ENCODE results near the gene CUX1. TPM values are rescaled to one million over a fixed set of nuclear protein-coding genes. Genes with fewer than 3 reads are reported as not detected.

Gene CUX1
- total and polyA plus RNA-seq, 2 of the 13 experiments (the other 11 are each of a cell fraction or from before 2014, with no cell fraction given) = 13.7 to 14.9 TPM

DNA sequence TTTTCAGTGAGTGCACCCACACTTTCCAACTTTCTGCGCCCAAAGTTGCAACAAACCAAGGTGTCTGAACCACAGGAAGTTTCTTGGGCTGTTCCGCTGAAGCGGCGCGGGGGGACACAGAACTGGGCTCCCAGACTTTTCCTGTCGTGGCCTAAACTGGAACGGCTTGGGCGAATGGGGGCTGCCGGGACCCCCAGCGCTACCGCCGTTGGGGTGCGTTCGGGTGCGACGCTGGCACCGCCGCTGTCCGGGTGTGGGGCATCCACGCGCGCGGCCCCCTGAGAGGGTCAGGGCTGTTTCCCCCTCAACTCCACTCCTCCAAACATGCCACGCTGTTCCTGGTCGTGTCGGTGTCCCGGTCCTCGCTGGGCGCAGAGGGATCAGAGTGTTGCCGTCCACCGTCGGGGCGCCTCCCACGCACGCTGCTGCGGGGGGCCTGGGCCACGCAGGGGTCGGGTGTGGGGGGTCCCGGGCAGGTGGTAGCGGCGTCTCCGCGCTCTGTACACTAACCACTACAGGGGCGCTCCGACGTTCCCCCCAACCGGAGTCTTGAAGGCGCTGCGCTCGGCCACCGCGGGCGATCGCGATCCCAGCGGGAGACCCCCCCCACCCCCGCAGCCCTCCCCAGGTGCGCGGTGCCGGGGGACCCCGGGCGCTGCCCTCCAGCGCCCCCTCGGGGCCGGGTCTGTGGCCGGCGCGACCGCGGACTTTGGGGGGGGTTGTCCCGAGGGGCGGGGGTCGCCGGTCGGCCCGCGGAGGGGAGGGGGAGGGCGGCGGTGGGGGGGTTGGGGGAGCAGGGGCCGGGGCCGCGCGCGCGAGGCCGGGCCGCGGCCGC is 2.2 kb upstream of the CUX1 start (continued):
- TF ChIP-seq, protein P1, sequence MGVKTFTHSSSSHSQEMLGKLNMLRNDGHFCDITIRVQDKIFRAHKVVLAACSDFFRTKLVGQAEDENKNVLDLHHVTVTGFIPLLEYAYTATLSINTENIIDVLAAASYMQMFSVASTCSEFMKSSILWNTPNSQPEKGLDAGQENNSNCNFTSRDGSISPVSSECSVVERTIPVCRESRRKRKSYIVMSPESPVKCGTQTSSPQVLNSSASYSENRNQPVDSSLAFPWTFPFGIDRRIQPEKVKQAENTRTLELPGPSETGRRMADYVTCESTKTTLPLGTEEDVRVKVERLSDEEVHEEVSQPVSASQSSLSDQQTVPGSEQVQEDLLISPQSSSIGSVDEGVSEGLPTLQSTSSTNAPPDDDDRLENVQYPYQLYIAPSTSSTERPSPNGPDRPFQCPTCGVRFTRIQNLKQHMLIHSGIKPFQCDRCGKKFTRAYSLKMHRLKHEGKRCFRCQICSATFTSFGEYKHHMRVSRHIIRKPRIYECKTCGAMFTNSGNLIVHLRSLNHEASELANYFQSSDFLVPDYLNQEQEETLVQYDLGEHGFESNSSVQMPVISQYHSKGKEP (CRISPR knock-in tag; IDR thresholded peaks at IDR 0.05) = no peak
- TF ChIP-seq ONECUT2 (CRISPR knock-in tag; IDR thresholded peaks at IDR 0.05) = 0 out of 2 replicates have a peak, but pooled peaks have one; percentile 10
- no peak for TF ChIP-seq IRX3 (CRISPR knock-in tag; IDR thresholded peaks at IDR 0.05; ENCODE audit: borderline replicate concordance, low read depth)
- TF ChIP-seq CHD4 (IDR thresholded peaks at IDR 0.05; ENCODE audit: borderline replicate concordance, low read length) = 0 out of 2 replicates have a peak, but pooled peaks have one; percentile 38
- TF ChIP-seq HIVEP1 (CRISPR knock-in tag; IDR thresholded peaks at IDR 0.05) = peak; percentile 67
- TF ChIP-seq GZF1 (CRISPR knock-in tag; IDR thresholded peaks at IDR 0.05) = 0 out of 2 replicates have a peak, but pooled peaks have one; percentile 35
- peak; percentile 27; the same call in 1 of the 2 replicates for TF ChIP-seq POGZ (CRISPR knock-in tag; IDR thresholded peaks at IDR 0.05)
- TF ChIP-seq GABPB1 (CRISPR knock-in tag; IDR thresholded peaks at IDR 0.05) = peak; percentile 62; the same call in 1 of the 2 replicates
- peak; percentile 17; the same call in 1 of the 2 replicates for TF ChIP-seq HOXA3 (CRISPR knock-in tag; IDR thresholded peaks at IDR 0.05)
- TF ChIP-seq MTF1 (CRISPR knock-in tag; IDR thresholded peaks at IDR 0.05) = no peak
- no peak for TF ChIP-seq MYNN (CRISPR knock-in tag; IDR thresholded peaks at IDR 0.05; ENCODE audit: low read depth)
- TF ChIP-seq, protein P2, sequence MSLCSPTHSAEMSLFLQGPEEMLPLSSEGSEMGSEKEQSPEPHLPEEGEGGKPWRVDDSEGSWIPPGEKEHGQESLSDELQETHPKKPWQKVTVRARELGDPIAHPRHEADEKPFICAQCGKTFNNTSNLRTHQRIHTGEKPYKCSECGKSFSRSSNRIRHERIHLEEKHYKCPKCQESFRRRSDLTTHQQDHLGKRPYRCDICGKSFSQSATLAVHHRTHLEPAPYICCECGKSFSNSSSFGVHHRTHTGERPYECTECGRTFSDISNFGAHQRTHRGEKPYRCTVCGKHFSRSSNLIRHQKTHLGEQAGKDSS (CRISPR knock-in tag; IDR thresholded peaks at IDR 0.05; ENCODE audit: borderline replicate concordance, low read depth) = peak; percentile 70; the same call in 1 of the 2 replicates
- TF ChIP-seq SALL2 (CRISPR knock-in tag; IDR thresholded peaks at IDR 0.05) = no peak; the same call in 1 of the 2 replicates
- 0 out of 2 replicates have a peak, but pooled peaks have one; percentile 41 for TF ChIP-seq SAFB2 (CRISPR knock-in tag; IDR thresholded peaks at IDR 0.05; ENCODE audit: borderline replicate concordance, low read depth)
- 0 out of 2 replicates have a peak, but pooled peaks have one; percentile 1 for TF ChIP-seq MAZ (IDR thresholded peaks at IDR 0.05; ENCODE audit: borderline replicate concordance, low read depth, low read length)
- peak; percentile 70; the same call in 1 of the 2 replicates for TF ChIP-seq MAZ (CRISPR knock-in tag; IDR thresholded peaks at IDR 0.05; ENCODE audit: low read depth)
- TF ChIP-seq ZNF569 (CRISPR knock-in tag; IDR thresholded peaks at IDR 0.05; ENCODE audit: borderline replicate concordance) = no peak
- TF ChIP-seq, protein P3, sequence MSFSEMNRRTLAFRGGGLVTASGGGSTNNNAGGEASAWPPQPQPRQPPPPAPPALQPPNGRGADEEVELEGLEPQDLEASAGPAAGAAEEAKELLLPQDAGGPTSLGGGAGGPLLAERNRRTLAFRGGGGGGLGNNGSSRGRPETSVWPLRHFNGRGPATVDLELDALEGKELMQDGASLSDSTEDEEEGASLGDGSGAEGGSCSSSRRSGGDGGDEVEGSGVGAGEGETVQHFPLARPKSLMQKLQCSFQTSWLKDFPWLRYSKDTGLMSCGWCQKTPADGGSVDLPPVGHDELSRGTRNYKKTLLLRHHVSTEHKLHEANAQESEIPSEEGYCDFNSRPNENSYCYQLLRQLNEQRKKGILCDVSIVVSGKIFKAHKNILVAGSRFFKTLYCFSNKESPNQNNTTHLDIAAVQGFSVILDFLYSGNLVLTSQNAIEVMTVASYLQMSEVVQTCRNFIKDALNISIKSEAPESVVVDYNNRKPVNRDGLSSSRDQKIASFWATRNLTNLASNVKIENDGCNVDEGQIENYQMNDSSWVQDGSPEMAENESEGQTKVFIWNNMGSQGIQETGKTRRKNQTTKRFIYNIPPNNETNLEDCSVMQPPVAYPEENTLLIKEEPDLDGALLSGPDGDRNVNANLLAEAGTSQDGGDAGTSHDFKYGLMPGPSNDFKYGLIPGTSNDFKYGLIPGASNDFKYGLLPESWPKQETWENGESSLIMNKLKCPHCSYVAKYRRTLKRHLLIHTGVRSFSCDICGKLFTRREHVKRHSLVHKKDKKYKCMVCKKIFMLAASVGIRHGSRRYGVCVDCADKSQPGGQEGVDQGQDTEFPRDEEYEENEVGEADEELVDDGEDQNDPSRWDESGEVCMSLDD (CRISPR knock-in tag; IDR thresholded peaks at IDR 0.05; ENCODE audit: borderline replicate concordance) = peak; percentile 77; the same call in 1 of the 2 replicates
- 0 out of 2 replicates have a peak, but pooled peaks have one; percentile 56 for TF ChIP-seq CHCHD3 (CRISPR knock-in tag; IDR thresholded peaks at IDR 0.05)
- no peak for TF ChIP-seq SOX6 (IDR thresholded peaks at IDR 0.05)
- TF ChIP-seq SOX6 (CRISPR knock-in tag; IDR thresholded peaks at IDR 0.05) = 0 out of 2 replicates have a peak, but pooled peaks have one; percentile 9
- TF ChIP-seq, protein P4, sequence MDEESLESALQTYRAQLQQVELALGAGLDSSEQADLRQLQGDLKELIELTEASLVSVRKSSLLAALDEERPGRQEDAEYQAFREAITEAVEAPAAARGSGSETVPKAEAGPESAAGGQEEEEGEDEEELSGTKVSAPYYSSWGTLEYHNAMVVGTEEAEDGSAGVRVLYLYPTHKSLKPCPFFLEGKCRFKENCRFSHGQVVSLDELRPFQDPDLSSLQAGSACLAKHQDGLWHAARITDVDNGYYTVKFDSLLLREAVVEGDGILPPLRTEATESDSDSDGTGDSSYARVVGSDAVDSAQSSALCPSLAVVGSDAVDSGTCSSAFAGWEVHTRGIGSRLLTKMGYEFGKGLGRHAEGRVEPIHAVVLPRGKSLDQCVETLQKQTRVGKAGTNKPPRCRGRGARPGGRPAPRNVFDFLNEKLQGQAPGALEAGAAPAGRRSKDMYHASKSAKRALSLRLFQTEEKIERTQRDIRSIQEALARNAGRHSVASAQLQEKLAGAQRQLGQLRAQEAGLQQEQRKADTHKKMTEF (CRISPR knock-in tag; IDR thresholded peaks at IDR 0.05) = peak; percentile 40; the same call in 1 of the 2 replicates
